ENCODE results near the gene DPP10. TPM values are rescaled to one million over a fixed set of nuclear protein-coding genes. Genes with fewer than 3 reads are reported as not detected.

Gene DPP10
- total and polyA plus RNA-seq, 4 donors = 0.08 to 5.0 (median 0.27) TPM

DNA sequence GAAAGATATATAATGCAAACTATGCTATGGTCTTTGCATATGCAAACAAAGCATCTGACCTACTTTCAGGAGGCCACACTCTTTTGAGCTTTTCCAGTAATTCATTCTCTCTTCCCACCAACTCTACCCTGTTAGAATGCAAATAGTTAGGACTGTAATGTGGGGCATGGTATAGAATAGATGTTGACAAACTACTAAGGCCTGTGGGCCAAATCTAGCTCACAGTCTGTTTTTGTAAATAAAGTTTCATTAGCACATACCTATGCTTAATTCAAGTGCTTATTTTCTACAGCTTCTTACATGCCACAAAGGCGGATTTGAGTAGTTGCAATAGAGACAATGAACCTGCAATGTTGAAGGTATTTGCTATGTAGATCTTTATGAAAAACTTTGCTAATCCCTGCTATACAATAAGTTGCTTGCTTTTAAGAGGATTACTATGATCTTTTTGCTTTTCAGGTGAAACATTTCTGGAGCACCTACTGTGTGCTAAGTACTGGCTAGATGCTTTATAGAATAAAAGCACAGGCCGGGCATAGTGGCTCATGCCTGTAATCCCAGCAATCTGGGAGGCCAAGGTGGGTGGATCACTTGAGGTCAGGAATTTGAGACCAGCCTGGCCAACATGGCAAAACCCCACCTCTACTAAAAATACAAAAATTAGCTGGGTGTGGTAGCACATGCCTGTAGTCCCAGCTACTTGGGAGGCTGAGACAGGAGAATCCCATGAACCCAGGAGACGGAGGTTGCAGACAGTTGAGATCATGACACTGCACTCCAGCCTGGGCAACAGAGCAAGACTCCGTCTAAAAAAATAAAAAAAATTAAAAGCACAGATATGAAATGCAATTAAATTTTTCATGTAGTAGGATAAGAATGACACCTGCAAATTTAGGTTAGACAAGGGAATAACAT is 267.8 kb downstream of the DPP10 start:
- DNase-seq (no peak), ATAC-seq (ENCODE audit: insufficient read depth, low FRiP score) (no peak)
- no peak overlapping the region for H3K27ac ChIP-seq (ENCODE audit: low read depth in 1 of 2, low read length in 1 of 2)
- H3K4me3 ChIP-seq = no peak overlapping the region
- WGBS, 2 donors = 74 to 82% methylated on average over 4 of the region's 4 CpGs
- TF ChIP-seq, protein P1, sequence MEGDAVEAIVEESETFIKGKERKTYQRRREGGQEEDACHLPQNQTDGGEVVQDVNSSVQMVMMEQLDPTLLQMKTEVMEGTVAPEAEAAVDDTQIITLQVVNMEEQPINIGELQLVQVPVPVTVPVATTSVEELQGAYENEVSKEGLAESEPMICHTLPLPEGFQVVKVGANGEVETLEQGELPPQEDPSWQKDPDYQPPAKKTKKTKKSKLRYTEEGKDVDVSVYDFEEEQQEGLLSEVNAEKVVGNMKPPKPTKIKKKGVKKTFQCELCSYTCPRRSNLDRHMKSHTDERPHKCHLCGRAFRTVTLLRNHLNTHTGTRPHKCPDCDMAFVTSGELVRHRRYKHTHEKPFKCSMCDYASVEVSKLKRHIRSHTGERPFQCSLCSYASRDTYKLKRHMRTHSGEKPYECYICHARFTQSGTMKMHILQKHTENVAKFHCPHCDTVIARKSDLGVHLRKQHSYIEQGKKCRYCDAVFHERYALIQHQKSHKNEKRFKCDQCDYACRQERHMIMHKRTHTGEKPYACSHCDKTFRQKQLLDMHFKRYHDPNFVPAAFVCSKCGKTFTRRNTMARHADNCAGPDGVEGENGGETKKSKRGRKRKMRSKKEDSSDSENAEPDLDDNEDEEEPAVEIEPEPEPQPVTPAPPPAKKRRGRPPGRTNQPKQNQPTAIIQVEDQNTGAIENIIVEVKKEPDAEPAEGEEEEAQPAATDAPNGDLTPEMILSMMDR (IDR thresholded peaks at IDR 0.05; ENCODE audit: control extremely low read depth, extremely low read depth) = no peak
- no peaks in the 10 kb centered on the region for H3K36me3 ChIP-seq (ENCODE audit: control insufficient read depth in 4 of 4, insufficient read depth in 4 of 4, low read length in 4 of 4)
- H3K9me3 ChIP-seq (ENCODE audit: control insufficient read depth in 4 of 4, insufficient read depth in 3 of 4, low read length in 3 of 4) = peaks cover 0 to 3% (median 0%) of the 10 kb centered on the region in 4 donors
- H3K4me1 ChIP-seq (ENCODE audit: control insufficient read depth in 5 of 5, insufficient read depth in 5 of 5, low read length in 5 of 5) = no peaks in the 10 kb centered on the region
- no peak overlapping the region for H3K9ac ChIP-seq (ENCODE audit: insufficient read depth in 1 of 2, low read length in 2 of 2)
- no peaks in the 10 kb centered on the region for H3K27me3 ChIP-seq (ENCODE audit: control insufficient read depth in 3 of 3, insufficient read depth in 3 of 3, low read length in 2 of 3)

DNA sequence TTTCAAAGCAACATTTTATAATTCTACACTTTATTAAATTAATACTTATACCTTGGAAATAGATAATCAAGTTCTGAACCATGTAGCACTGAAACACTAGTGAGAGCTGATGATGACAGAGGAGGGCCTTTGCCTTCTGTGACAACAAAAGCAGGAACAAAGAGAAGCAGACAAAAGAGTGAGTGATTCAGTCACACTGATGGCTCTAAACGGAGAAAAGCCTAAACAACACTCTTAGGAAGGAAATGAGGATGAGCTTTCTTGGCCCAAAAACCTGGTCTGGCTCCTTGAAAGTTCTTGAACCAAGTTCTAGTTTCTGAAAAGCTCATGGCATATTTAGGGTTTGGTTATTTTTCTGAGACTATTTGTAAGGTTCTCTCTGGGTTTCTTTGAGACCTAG is 271.9 kb downstream of the DPP10 start:
- Histone ChIP-seq H3K27me3 (ENCODE audit: control insufficient read depth in 3 of 3, insufficient read depth in 3 of 3, low read length in 2 of 3) (no peaks in the 10 kb centered on the region), H3K9me3 (ENCODE audit: control insufficient read depth in 4 of 4, insufficient read depth in 3 of 4, low read length in 3 of 4) (no peaks in the 10 kb centered on the region), H3K27ac (ENCODE audit: low read depth in 1 of 2, low read length in 1 of 2) (no peak overlapping the region), H3K4me3 (no peak overlapping the region), H3K9ac (ENCODE audit: insufficient read depth in 1 of 2, low read length in 2 of 2) (no peak overlapping the region), H3K36me3 (ENCODE audit: control insufficient read depth in 4 of 4, insufficient read depth in 4 of 4, low read length in 4 of 4) (no peaks in the 10 kb centered on the region), H3K4me1 (ENCODE audit: control insufficient read depth in 5 of 5, insufficient read depth in 5 of 5, low read length in 5 of 5) (no peaks in the 10 kb centered on the region)
- no peak for ATAC-seq (ENCODE audit: insufficient read depth, low FRiP score)
- 22 to 34% methylated on average over 1 of the region's 1 CpG for WGBS, 2 donors
- TF ChIP-seq, protein P1 (IDR thresholded peaks at IDR 0.05; ENCODE audit: control extremely low read depth, extremely low read depth) = no peak
- DNase-seq = no peak

DNA sequence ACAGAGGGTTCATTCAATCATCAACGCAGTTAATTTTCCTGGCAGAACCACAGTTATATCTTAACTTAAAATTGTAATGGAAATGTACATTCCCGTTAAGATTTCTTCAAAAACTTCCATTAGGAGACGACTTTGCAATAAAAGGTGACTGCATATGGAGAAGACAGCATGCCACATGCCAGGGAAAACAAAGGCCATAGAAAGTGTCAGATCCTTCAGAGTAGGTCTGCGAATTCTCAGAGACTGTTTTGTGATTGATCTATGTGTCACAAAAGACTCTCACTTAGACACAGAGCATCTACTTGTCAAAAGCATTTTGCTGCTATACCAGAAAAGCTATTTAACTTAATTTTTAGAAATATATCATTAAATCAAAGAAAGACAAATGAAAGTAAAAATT is 274.6 kb downstream of the DPP10 start:
- DNase-seq (no peak), ATAC-seq (ENCODE audit: insufficient read depth, low FRiP score) (no peak)
- Histone ChIP-seq H3K36me3 (ENCODE audit: control insufficient read depth in 4 of 4, insufficient read depth in 4 of 4, low read length in 4 of 4) (no peaks in the 10 kb centered on the region), H3K9me3 (ENCODE audit: control insufficient read depth in 4 of 4, insufficient read depth in 3 of 4, low read length in 3 of 4) (no peaks in the 10 kb centered on the region), H3K9ac (ENCODE audit: insufficient read depth in 1 of 2, low read length in 2 of 2) (no peak overlapping the region), H3K4me1 (ENCODE audit: control insufficient read depth in 5 of 5, insufficient read depth in 5 of 5, low read length in 5 of 5) (no peaks in the 10 kb centered on the region), H3K27me3 (ENCODE audit: control insufficient read depth in 3 of 3, insufficient read depth in 3 of 3, low read length in 2 of 3) (no peaks in the 10 kb centered on the region), H3K4me3 (no peak overlapping the region), H3K27ac (ENCODE audit: low read depth in 1 of 2, low read length in 1 of 2) (no peak overlapping the region)
- TF ChIP-seq, protein P1 (IDR thresholded peaks at IDR 0.05; ENCODE audit: control extremely low read depth, extremely low read depth) = no peak
- 66 to 68% methylated on average over 4 of the region's 4 CpGs for WGBS, 2 donors

All from lung (tissue), 12 donors.